Epithelial cell of esophagus (primary cell): ENCODE measurements around the gene ENOX1.

ENCODE experiments used
- DNase-seq: peaks from one replicate; pipeline ENCODE4 v3.0.0; 2010; ENCODE audit warnings: low read depth
- H3K4me3 ChIP-seq: 2 replicates; pipeline ENCODE4 v1.5.1; 2011; ENCODE audit warnings: mild to moderate bottlenecking, low read length, control low read depth
- TF ChIP-seq, protein P1 (sequence below): IDR thresholded peaks from 2 replicates; pipeline ENCODE4 v1.5.1; 2011; ENCODE audit warnings: low read depth, mild to moderate bottlenecking, low read length, control low read depth, inconsistent platforms; ENCODE audit not compliant: insufficient read depth; ENCODE audit errors: missing control alignments

Gene ENOX1

DNA sequence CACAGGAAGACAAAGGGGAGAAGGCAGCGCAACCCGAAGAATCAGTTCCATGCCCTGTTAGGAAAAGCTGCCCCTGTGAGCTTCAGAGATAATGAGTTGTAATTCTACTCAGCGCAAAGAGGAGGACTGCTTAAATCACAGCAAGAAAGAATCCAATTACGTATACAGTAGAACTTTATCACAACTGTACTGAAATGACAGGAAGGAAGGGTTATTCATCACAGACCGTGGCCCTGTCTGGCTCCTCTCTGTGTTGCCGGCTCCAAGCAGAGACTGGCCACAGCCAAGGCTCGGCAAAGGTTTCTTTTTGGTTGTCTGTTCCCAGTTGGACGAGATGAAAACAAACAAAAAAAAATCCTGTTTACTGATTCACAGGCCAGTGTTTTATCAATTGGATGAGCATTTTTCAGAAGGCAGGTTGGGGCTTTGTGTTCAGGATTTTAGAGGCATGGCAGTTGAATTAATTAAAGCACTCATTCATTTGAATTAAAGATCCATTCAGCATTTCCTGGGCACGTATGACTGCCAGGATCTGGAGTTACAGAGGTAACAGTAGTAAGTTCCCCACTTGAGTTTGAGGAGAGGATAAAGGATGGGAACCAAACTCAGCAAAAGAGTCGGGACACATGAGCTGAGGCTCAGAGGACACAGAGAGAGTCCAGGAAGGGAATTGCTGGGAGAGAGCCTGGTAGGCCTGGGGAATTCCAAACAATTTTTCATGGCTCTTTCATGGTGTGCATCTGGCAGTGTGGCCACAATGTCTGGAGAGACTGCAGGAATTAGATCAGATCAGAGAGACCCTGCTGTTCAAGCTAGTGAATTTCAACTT is 422.3 kb downstream of the ENOX1 start:
- DNase-seq, result no peak
- H3K4me3 ChIP-seq, result no peak overlapping the region
- TF ChIP-seq, protein P1, sequence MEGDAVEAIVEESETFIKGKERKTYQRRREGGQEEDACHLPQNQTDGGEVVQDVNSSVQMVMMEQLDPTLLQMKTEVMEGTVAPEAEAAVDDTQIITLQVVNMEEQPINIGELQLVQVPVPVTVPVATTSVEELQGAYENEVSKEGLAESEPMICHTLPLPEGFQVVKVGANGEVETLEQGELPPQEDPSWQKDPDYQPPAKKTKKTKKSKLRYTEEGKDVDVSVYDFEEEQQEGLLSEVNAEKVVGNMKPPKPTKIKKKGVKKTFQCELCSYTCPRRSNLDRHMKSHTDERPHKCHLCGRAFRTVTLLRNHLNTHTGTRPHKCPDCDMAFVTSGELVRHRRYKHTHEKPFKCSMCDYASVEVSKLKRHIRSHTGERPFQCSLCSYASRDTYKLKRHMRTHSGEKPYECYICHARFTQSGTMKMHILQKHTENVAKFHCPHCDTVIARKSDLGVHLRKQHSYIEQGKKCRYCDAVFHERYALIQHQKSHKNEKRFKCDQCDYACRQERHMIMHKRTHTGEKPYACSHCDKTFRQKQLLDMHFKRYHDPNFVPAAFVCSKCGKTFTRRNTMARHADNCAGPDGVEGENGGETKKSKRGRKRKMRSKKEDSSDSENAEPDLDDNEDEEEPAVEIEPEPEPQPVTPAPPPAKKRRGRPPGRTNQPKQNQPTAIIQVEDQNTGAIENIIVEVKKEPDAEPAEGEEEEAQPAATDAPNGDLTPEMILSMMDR, result no peak

DNA sequence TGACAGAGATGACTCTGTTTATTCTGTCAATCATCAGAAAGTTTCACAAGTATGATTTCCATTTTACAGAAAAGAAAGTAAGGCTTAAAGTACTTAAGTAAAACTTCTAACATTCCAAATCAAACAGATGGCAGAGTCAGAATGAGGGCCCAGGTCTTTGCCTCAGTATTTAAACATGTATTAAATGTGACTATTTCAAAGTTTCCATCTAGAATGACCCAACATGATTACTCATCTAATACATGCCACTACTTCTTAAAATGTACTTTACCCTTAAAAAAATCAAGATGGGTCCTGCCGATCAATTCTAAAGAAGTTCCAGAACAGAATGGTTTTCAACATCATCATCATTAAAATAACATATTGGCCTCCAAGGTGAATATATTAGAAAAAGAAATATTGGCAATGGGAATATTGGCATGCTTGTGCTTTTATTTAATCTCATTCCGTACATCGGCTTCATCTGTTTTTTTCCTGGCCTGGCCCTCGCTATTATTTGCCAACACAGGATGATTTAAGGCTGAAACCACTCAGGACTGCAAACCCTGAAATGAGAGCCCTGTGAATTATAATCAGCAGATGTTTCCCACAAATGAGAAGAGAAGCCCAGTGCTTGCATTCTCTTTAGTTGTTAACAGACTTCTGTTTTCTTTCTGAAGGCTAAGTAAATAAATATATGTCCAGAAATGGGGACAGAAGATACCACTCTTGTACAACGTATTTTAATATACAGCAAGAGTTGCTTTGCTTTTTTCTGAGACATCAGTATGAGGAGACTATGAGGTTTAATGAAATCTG is 423.4 kb downstream of the ENOX1 start:
- H3K4me3 ChIP-seq, result no peak overlapping the region
- no peak for DNase-seq

DNA sequence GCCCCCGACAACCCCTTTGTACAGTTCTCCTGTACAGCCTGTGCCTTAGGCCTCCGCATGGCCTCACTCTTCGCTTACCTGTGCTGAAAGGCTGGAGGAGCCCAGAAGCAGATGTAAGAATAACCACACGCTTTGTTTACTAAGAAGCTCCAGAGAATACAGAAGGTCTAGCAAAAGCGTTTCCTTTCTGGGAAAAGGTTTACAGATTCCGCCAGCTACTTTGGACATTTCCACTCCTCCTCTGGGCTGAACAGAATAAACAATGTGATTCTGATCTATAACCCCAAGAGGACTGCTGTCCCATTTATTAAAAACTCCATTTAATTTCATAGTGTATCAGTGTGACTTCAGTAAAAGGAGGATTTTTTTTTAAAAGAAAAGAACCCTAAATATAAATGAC is 424.2 kb downstream of the ENOX1 start:
- DNase-seq, result no peak
- no peak overlapping the region for H3K4me3 ChIP-seq
- TF ChIP-seq, protein P1, result no peak

More for the DNA sequence above, 423.4 kb downstream of the ENOX1 start:
- TF ChIP-seq, protein P1, result no peak

- TF ChIP-seq, protein P1, result no peak
- DNase-seq, result no peak
- no peak overlapping the region for H3K4me3 ChIP-seq
Measured at GRCh38 chr13:43360892-43361610, 425.7 kb downstream of the ENOX1 start.

DNA sequence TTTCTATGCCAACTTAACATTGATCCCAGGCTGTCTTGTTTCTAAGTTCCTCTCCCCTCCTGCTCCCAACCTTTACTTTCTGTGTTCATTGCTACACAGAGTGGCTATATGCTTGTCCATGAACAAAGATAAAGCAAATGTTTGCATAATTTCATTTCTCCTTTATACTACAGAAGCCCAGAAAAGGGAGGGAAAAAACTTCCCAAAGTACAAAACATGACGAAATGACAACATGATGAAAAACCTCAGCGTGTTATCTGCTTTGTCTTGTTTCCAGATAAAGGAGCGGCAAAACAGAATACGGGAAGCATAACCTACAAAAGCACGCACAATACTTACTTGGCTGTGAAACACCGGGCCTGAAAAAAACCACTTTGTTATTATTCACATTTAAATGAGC is 426.6 kb downstream of the ENOX1 start:
- no peak overlapping the region for H3K4me3 ChIP-seq
- TF ChIP-seq, protein P1, result no peak
- no peak for DNase-seq

GRCh38 chr13:43359536-43359935 is 427.2 kb downstream of the ENOX1 start:
- DNase-seq, result no peak
- TF ChIP-seq, protein P1, result no peak
- H3K4me3 ChIP-seq, result no peak overlapping the region
